ENCODE results near the gene TNFRSF4.

TNFRSF4 gene

GRCh38 chr1:1229770-1230169 is 15.8 kb upstream of the TNFRSF4 start:
- intact Hi-C loops (cut with DNase I; ENCODE audit: low total_unique reads): loop anchor here (5.0 kb wide), 1 partner anchor 107 kb away; no protein-coding TSS in a partner anchor
- H3K27me3 ChIP-seq: no peaks in the 10 kb centered on the region
- H3K27ac ChIP-seq: no peak overlapping the region
- peaks cover 23 to 57% (median 40%) of the 10 kb centered on the region in 3 donors for H3K36me3 ChIP-seq
- peaks cover 0 to 42% (median 34%) of the 10 kb centered on the region in 4 donors for H3K4me1 ChIP-seq
- H3K4me3 ChIP-seq: peak overlapping the region in 1 of 2 donors; percentile 94
- DNase-seq: no peak
- TF ChIP-seq CTCF (IDR thresholded peaks at IDR 0.05): no peak
- no peaks in the 10 kb centered on the region for H3K9me3 ChIP-seq

- TF ChIP-seq CTCF (IDR thresholded peaks at IDR 0.05): no peak
- H3K4me3 ChIP-seq: no peak overlapping the region
- intact Hi-C loops (cut with DNase I; ENCODE audit: low total_unique reads): no loop called here
- no peak overlapping the region for H3K27ac ChIP-seq
- H3K36me3 ChIP-seq: peaks cover 28 to 57% (median 50%) of the 10 kb centered on the region in 3 donors
- no peaks in the 10 kb centered on the region for H3K9me3 ChIP-seq
- H3K27me3 ChIP-seq: no peaks in the 10 kb centered on the region
- peaks cover 0 to 42% (median 34%) of the 10 kb centered on the region in 4 donors for H3K4me1 ChIP-seq
- DNase-seq: no peak
Measured at GRCh38 chr1:1228596-1229321, 14.8 kb upstream of the TNFRSF4 start.

- TF ChIP-seq CTCF (IDR thresholded peaks at IDR 0.05): no peak
- Histone ChIP-seq H3K4me1 (peaks cover 0 to 39% (median 31%) of the 10 kb centered on the region in 4 donors), H3K36me3 (peaks cover 33 to 62% (median 56%) of the 10 kb centered on the region in 3 donors)
Measured at GRCh38 chr1:1228187-1228586, 14.2 kb upstream of the TNFRSF4 start.

GRCh38 chr1:1227386-1227785 is 13.4 kb upstream of the TNFRSF4 start:
- no peaks in the 10 kb centered on the region for H3K9me3 ChIP-seq
- no peak overlapping the region for H3K27ac ChIP-seq
- no peak overlapping the region for H3K4me3 ChIP-seq
- H3K4me1 ChIP-seq: peaks cover 0 to 31% (median 23%) of the 10 kb centered on the region in 4 donors
- no peak for TF ChIP-seq CTCF (IDR thresholded peaks at IDR 0.05)
- no peak for DNase-seq
- intact Hi-C loops (cut with DNase I; ENCODE audit: low total_unique reads): no loop called here
- peaks cover 41 to 70% (median 64%) of the 10 kb centered on the region in 3 donors for H3K36me3 ChIP-seq
- no peaks in the 10 kb centered on the region for H3K27me3 ChIP-seq

More at GRCh38 chr1:1228187-1228586, 14.2 kb upstream of the TNFRSF4 start:
- intact Hi-C loops (cut with DNase I; ENCODE audit: low total_unique reads): no loop called here
- Histone ChIP-seq H3K4me3 (no peak overlapping the region), H3K27ac (no peak overlapping the region), H3K9me3 (no peaks in the 10 kb centered on the region), H3K27me3 (no peaks in the 10 kb centered on the region)
- no peak for DNase-seq

GRCh38 chr1:1226566-1227362 is 12.8 kb upstream of the TNFRSF4 start:
- intact Hi-C loops (cut with DNase I; ENCODE audit: low total_unique reads): no loop called here
- Histone ChIP-seq H3K4me1 (peaks cover 0 to 31% (median 23%) of the 10 kb centered on the region in 4 donors), H3K27me3 (no peaks in the 10 kb centered on the region)

More at GRCh38 chr1:1226566-1227362, 12.8 kb upstream of the TNFRSF4 start:
- Histone ChIP-seq H3K36me3 (peaks cover 47 to 76% (median 70%) of the 10 kb centered on the region in 3 donors), H3K27ac (no peak overlapping the region), H3K4me3 (no peak overlapping the region), H3K9me3 (no peaks in the 10 kb centered on the region)
- DNase-seq: no peak
- TF ChIP-seq CTCF (IDR thresholded peaks at IDR 0.05): no peak

All from tibial artery (tissue), 4 donors.